Measurements from ENCODE around the gene BCL2A1. TPM values are rescaled to one million over a fixed set of nuclear protein-coding genes. Genes with fewer than 3 reads are reported as not detected.
A peak's percentile ranks its signal among the peaks of the same experiment; 100 is the strongest.
"Not testable (repeated sequence)": the region's sequence is repeated elsewhere in the genome, so short reads cannot be mapped to it uniquely, and the experiment has no call there.

Gene BCL2A1
- polyA plus RNA-seq, 1 experiment: 2.9 TPM

GRCh38 chr15:80015156-80015555 lies 44.2 kb upstream of the BCL2A1 start:
- TF ChIP-seq, protein P1, sequence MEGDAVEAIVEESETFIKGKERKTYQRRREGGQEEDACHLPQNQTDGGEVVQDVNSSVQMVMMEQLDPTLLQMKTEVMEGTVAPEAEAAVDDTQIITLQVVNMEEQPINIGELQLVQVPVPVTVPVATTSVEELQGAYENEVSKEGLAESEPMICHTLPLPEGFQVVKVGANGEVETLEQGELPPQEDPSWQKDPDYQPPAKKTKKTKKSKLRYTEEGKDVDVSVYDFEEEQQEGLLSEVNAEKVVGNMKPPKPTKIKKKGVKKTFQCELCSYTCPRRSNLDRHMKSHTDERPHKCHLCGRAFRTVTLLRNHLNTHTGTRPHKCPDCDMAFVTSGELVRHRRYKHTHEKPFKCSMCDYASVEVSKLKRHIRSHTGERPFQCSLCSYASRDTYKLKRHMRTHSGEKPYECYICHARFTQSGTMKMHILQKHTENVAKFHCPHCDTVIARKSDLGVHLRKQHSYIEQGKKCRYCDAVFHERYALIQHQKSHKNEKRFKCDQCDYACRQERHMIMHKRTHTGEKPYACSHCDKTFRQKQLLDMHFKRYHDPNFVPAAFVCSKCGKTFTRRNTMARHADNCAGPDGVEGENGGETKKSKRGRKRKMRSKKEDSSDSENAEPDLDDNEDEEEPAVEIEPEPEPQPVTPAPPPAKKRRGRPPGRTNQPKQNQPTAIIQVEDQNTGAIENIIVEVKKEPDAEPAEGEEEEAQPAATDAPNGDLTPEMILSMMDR (IDR thresholded peaks at IDR 0.05; ENCODE audit: low read depth, low read length): no peak
- no peak overlapping the region for H3K27ac ChIP-seq (ENCODE audit: low read depth, low read length)
- DNase-seq (ENCODE audit: low read depth, low spot score): no peak
- CTCF ChIA-PET: interaction anchor here (0.6 kb wide), 1 partner anchor 151 kb away, joined by 3 read pairs; no protein-coding TSS in a partner anchor
- H3K27me3 ChIP-seq (ENCODE audit: control insufficient read depth, insufficient read depth, low read length): no peaks in the 10 kb centered on the region
- peaks cover 4% of the 10 kb centered on the region; the same call in 1 of the 2 replicates for H3K9me3 ChIP-seq (ENCODE audit: control insufficient read depth, insufficient read depth, low read length)
- H3K4me3 ChIP-seq (ENCODE audit: low read depth, low read length): no peak overlapping the region
- POLR2A ChIA-PET: no interaction called here

DNA sequence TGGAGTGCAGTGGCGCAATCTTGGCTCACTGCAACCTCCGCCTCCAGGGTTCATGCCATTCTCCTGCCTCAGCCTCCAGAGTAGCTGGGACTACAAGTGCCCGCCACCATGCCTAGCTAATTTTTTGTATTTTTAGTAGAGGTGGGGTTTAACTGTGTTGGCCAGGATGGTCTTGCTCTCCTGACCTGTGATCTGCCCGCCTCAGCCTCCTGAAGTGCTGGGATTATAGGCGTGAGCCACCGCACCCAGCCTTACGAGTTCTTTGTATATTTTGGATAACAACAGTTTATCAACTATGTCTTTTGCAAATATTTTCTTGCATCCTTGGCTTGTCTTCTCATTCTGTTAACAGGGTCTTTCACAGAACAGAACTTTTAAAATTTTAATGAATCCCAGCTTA lies 43.2 kb upstream of the BCL2A1 start:
- H3K4me3 ChIP-seq (ENCODE audit: low read depth, low read length); H3K27ac ChIP-seq (ENCODE audit: low read depth, low read length); CTCF ChIA-PET; H3K27me3 ChIP-seq (ENCODE audit: control insufficient read depth, insufficient read depth, low read length); H3K9me3 ChIP-seq (ENCODE audit: control insufficient read depth, insufficient read depth, low read length); DNase-seq (ENCODE audit: low read depth, low spot score); POLR2A ChIA-PET: not testable (repeated sequence)

DNA sequence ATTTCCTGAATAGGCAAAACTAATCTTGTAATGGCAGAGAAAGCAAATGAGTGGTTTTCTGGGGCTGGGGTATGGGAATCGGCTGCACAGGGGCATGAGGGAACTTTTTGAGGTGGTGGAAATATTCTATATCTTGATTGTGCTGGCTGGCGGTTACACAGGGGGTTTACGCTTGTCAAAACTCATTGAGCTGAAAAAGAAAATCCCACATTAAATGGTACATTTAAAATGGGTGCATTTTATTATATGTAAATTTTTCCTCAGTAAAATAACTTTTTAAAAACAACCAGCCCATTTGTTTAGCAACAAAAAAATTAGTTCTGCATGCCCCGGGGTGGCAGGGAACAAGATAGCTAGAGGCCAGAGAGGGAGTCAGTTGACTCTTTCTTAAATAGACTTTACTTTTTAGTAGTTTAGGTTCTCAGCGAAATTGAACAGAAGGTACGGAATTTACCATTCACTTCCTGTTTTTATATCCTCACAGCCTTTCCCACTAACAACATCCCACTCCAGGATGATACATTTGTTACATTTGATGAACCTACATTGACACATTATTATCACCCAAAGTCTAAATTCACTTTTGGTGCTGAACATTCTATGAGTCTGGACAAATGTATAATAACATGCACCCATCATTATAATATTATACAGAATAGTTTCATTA lies 41.2 kb upstream of the BCL2A1 start:
- POLR2A ChIA-PET: no interaction called here
- no peaks in the 10 kb centered on the region for H3K27me3 ChIP-seq (ENCODE audit: control insufficient read depth, insufficient read depth, low read length)
- CTCF ChIA-PET: no interaction called here

DNA sequence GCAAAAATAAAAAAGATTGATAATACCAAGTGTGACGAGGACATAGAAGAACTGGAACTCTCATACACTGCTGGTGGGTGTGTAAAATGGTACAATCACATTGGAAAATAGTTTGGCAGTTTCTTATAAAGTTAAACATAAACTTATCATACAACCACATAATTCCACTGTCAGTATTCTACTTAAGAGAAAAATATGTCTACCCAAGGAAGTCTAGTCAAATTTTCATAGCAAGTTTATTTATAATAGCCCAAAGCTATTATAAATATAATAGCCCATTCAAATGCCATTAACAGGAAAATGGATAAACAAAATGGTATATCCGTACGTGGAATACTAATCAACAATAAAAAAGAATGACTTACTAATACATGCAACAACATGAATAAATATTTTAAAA lies 40.6 kb upstream of the BCL2A1 start:
- no peak overlapping the region for H3K4me3 ChIP-seq (ENCODE audit: low read depth, low read length)
- ChIA-PET CTCF (no interaction called here), POLR2A (no interaction called here)
- peaks cover 4% of the 10 kb centered on the region; the same call in 1 of the 2 replicates for H3K9me3 ChIP-seq (ENCODE audit: control insufficient read depth, insufficient read depth, low read length)
- H3K27me3 ChIP-seq (ENCODE audit: control insufficient read depth, insufficient read depth, low read length): no peaks in the 10 kb centered on the region
- TF ChIP-seq, protein P1 (IDR thresholded peaks at IDR 0.05; ENCODE audit: low read depth, low read length): no peak
- DNase-seq (ENCODE audit: low read depth, low spot score): no peak
- H3K27ac ChIP-seq (ENCODE audit: low read depth, low read length): peak overlapping the region; percentile 72

More for the DNA sequence above, 41.2 kb upstream of the BCL2A1 start:
- no peak overlapping the region for H3K27ac ChIP-seq (ENCODE audit: low read depth, low read length)
- TF ChIP-seq, protein P1 (IDR thresholded peaks at IDR 0.05; ENCODE audit: low read depth, low read length): no peak
- DNase-seq (ENCODE audit: low read depth, low spot score): no peak
- peaks cover 4% of the 10 kb centered on the region; the same call in 1 of the 2 replicates for H3K9me3 ChIP-seq (ENCODE audit: control insufficient read depth, insufficient read depth, low read length)
- no peak overlapping the region for H3K4me3 ChIP-seq (ENCODE audit: low read depth, low read length)

DNA sequence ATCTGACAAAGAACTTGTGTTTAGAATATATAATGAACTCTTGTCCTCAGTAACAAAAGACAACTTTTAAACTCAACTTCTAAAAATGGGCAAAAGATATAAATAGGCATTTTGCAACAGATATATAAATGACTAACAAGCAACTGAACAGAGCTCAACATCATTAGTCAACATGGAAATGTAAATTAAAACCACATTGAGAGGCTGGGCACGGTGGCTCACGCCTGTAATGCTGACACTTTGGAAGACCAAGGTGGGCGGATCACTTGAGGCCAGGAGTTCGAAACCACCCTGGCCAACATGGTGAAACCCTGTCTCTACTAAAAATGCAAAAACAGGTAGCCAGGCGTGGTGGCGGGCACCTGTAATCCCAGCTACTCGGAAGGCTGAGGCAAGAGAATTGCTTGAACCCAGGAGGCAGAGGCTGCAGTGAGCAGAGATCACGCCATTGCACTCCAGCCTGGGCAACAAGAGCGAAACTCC lies 40.1 kb upstream of the BCL2A1 start:
- H3K4me3 ChIP-seq (ENCODE audit: low read depth, low read length); H3K27me3 ChIP-seq (ENCODE audit: control insufficient read depth, insufficient read depth, low read length); H3K9me3 ChIP-seq (ENCODE audit: control insufficient read depth, insufficient read depth, low read length); CTCF ChIA-PET: not testable (repeated sequence)
- peak; percentile 89 for DNase-seq (ENCODE audit: low read depth, low spot score)
- POLR2A ChIA-PET: interaction anchor here (0.9 kb wide), 1 partner anchor 946 kb away, joined by 3 read pairs; no protein-coding TSS in a partner anchor
- H3K27ac ChIP-seq (ENCODE audit: low read depth, low read length): peak overlapping the region; percentile 72

DNA sequence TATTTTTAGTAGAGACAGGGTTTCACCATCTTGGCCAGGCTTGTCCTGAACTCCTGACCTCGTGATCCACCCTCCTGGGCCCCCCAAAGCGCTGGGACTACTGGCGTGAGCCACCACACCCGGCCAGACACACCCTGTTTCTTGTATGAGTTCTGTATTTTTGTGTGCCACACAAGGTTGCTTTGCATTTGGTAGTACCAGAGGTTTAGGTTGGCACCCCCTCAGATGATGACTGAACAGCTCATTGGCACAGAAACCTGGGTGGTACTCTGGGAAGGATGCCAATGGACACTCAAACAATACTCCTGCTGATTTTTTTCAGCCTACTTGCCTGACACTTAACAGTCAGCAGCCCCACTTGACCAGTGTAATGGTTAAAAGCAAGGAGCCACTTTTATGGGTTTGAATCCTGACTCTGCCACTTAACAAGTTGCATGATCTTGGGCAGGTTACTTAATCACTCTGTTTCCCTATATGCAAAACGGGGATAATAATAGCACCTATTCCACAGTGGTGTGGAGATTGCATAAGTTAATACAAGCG lies 39.2 kb upstream of the BCL2A1 start:
- CTCF ChIA-PET: no interaction called here
- POLR2A ChIA-PET: no interaction called here
- Histone ChIP-seq H3K9me3 (ENCODE audit: control insufficient read depth, insufficient read depth, low read length) (no peaks in the 10 kb centered on the region; the same call in 1 of the 2 replicates), H3K27ac (ENCODE audit: low read depth, low read length) (peak overlapping the region; percentile 33), H3K4me3 (ENCODE audit: low read depth, low read length) (no peak overlapping the region), H3K27me3 (ENCODE audit: control insufficient read depth, insufficient read depth, low read length) (no peaks in the 10 kb centered on the region)
- TF ChIP-seq, protein P1 (IDR thresholded peaks at IDR 0.05; ENCODE audit: low read depth, low read length): no peak
- DNase-seq (ENCODE audit: low read depth, low spot score): no peak

All from AG04450 (cell line).